NCI-H1417 treated with DMSO at 0.1 percent for 48 hours (cell line): ENCODE data around the gene SELENBP1.
"Not testable (repeated sequence)": the region's sequence is repeated elsewhere in the genome, so short reads cannot be mapped to it uniquely, and the experiment has no call there.

Experiments used
- DNase-seq: peaks from one replicate; lab custom pipeline; 2025; lab: John Stamatoyannopoulos, UW

Gene SELENBP1

DNA sequence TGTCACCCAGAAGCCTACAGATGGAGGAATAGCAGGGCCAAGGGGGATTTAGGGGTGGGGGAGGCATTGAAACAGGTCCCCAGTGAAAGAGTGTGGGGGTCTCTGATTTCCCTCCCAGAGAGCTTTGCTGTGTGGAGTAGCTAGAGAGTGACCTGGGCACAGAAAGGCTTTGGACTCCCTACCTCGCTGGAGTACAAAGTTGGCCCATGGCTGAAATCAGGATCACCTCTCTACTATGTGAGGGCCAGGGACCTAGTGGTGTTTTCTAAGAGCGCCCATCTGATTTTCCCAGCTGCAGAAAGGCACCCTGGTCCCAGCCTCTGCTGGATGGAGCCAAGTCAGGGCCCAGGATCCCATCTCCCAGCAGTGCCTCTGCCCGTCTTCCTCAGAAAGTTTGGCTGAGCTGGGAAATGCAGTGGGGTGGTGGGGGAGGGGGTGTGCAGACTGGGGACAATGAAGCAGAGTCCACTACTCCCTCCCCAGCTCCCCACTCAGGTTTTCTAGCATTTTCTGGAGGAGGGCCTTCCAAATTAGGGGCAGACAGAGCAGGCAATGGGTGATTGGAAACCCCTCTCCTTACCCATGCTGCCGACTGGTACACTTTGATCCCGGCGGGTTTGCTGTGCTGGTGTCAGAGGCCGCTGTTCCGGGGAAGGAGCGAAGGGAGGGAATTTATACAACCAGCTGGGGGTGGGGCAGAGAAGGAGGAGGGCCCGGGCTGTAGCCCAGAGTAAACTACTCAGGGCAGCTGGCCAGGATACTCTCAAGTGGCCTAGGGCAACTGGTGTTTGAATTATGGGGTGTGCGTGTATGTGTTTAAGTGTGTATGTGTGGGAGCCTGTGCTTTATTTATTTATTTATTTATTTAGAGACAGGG, at the start of gene SELENBP1:
SELENBP1 (minus strand) TSS at position 648 of the 877 bp plus-strand sequence; CDS start at position 584, 64 bp downstream.
- peak; percentile 42 for DNase-seq

GRCh38 chr1:151419819-151420218, 47.3 kb upstream of the SELENBP1 start:
- no peak for DNase-seq

DNA sequence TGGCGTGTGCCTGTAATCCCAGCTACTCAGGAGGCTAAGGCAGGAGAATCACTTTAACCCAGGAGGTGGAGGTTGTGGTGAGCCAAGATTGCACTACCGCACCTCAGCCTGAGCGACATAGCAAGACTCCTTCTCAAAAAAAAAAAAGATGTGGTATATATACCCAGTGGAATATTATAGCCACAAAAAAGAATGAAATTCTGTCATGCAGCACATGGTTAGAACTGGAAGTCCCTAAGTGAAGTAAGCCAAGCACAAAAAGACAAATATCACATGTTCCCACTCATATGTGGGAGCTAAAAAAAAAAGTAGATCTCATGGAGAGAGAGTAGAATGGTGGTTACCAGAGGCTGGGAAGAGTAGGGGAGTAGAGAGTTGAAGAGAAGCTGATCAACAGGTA, 45.6 kb upstream of the SELENBP1 start:
- DNase-seq: no peak

DNA sequence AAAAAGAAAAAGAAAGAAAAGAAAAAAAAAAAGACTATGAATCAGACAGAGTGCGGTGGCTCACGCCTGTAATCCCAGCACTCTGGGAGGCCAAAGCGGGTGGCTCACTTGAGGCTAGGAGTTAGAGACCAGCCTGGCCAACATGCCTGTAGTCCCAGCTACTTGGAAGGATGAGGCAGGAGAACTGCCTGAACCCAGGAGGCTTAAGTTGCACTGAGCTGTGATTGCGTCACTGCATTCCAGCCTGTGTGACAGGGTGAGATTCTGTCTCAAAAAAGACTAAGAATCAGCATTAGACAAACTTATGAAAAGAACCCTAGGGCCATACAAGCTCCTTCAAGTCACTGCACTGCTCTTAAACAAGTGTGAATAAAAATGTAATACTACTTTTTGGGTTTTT, 43.7 kb upstream of the SELENBP1 start:
- DNase-seq: no peak

DNA sequence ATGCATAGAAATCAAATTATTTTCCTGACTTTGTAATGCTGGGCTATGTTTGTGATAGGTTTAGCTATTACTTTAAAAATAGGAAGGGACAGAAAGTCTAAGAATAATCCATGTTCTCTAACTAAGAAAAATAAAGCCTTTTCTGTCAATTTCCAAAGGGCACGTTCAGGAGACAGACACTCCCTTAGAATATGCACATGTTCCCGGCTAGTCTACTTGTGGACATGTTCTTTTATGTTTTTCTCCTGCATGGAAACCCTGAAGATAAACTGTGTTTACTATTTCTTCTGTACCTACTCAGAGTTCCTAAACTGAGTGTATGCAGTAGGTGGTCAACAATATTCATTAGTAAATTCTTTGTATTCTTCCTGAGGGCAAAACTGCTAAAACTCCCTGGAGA, 39.4 kb upstream of the SELENBP1 start:
- no peak for DNase-seq

DNA sequence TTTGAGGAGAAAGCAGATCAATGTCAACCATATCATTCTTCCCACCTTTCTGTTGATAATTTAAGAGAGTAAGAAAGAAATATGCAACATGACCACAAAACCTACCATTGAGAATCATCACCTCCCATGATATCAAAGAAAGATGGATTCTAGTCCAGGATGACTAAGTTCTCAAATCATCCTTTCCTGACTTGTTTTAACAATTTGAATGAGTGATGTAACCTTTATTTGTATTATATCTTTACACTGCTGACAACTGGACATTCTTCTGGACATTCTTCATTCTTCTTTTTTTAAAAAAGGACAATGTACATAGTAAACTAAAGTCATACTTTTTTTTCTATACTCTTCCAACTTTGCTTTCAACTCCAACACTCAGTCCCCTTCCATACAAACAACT, 36.4 kb upstream of the SELENBP1 start:
- DNase-seq: no peak

GRCh38 chr1:151407304-151407703, 34.8 kb upstream of the SELENBP1 start:
- no peak for DNase-seq

- DNase-seq: no peak
Measured at GRCh38 chr1:151406176-151406575, 33.7 kb upstream of the SELENBP1 start.

- DNase-seq: no peak
Measured at GRCh38 chr1:151405187-151405951, 32.9 kb upstream of the SELENBP1 start.

- DNase-seq: no peak
Measured at GRCh38 chr1:151403612-151404011, 31.1 kb upstream of the SELENBP1 start.

GRCh38 chr1:151402764-151403163, 30.3 kb upstream of the SELENBP1 start:
- DNase-seq: no peak

GRCh38 chr1:151401860-151402259, 29.4 kb upstream of the SELENBP1 start:
- DNase-seq: no peak

GRCh38 chr1:151401125-151401788, 28.8 kb upstream of the SELENBP1 start:
- DNase-seq: no peak

GRCh38 chr1:151399324-151400171, 27.0 kb upstream of the SELENBP1 start, which contains the start of gene PSMB4:
PSMB4 (plus strand) TSS chr1:151399573; CDS start chr1:151399588, 15 bp downstream.
- peak; percentile 49 for DNase-seq

DNA sequence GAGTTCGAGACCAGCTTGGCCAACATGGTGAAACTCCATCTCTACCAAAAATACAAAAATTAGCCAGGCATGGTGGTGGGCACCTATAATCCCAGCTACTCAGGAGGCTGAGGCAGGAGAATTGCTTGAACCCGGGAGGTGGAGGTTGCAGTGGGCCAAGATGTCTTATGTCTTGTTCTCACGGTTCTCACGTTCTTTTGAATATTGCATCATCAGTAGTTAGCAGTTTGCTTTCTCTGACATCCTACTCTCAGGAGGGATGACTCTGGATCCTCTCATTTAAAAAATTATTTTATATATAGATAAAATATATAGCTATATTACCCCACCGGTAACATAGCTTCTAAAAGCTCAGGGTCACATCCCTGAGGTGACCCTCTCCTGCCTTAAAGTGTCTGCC, 23.8 kb upstream of the SELENBP1 start:
- not testable (repeated sequence) for DNase-seq

- no peak for DNase-seq
Measured at GRCh38 chr1:151393583-151393982, 21.1 kb upstream of the SELENBP1 start.

DNA sequence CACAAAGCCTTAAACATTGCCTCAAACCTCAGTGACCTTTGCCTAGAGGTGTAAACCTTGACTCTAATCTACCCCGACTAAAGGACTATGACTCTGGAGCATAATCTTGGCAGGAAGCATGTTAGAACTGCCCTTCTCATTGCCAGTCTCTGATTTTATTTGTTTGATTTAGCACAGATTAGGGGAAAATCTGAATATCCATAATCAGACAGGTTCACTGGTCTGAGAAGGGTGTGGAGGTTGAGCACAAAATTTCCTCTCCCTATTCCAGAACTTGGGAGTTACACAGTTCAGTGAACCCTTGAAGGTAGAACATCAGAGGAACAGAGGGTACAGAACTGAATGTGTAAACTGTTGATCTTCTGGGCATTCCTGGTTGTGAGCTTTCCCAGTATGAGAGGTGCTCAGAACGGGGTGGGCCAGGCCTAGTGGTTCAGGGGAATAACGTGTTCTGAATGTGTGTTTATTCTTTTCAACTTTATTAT, 18.6 kb upstream of the SELENBP1 start:
- no peak for DNase-seq

DNA sequence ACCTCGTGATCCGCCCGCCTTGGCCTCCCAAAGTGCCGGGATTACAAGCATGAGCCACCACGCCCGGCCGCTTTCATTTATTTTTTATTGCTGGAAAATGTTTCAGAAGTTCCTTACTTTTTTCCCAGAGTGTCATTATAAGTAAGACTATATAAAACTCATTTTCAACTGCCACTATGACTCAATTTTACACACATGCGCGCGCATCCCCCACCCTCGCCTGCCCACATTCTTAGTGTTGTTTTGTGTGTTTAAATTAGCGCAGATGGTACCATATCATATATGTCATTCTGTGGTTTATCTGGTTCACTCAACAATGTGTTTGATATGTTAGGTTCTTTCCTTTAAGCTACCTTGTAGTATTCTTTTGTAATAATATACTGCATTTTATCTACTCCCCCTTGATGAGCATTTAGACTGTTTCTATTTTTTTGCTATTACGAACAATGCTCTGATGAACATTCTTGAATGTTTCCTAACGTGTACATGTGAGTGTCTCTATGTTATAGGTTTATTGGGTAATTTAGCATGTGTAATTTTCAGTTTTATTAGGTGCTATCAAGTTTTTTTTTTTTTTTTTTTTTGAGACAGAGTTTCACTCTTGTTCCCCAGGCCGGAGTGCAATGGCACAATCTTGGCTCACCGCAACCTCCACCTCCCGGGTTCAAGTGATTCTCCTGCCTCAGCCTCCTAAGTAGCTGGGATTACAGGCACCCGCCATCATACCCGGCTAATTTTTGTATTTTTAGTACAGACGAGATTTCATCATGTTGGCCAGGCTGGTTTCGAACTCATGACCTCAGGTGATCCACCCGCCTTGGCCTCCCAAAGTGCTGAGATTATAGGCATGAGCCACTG, 17.9 kb upstream of the SELENBP1 start:
- DNase-seq: not testable (repeated sequence)

GRCh38 chr1:151386002-151386401, 13.5 kb upstream of the SELENBP1 start:
- no peak for DNase-seq

DNA sequence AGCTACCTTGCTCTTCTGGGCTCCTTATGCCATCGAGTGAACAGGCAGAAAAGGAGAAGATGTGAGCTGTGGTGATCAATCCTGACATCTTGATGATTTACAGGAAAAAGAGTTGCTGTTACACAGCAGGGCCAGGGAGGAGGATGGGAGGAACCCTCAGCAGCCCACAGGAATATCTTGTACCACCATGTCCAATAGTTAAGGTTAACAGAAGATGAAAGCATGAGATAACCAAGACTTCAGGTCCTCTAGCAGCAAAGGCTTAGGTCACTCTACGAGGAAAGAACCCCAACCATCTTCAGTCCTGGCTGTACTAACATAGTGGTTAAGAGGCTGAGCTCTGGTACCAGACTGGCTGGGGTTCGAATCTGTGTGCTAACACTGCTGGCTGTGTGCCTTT, 12.1 kb upstream of the SELENBP1 start:
- no peak for DNase-seq
